GM12878 (cell line): ENCODE data around the gene CD40LG. TPM values are rescaled to one million over a fixed set of nuclear protein-coding genes. Genes with fewer than 3 reads are reported as not detected.

Experiments
- ATAC-seq: fragments of 200-7000 bp; cut with Tn5 transposase; 3 replicates; pipeline ENCODE4 v1.9.1; 2020; ENCODE audit warnings: mild to moderate bottlenecking, moderate library complexity
- BruUV-seq: library from RNA; stranded (reverse); fragments of 400-500 nt; replicated peaks from 2 replicates; lab custom pipeline; 2021; lab: Mats Ljungman, UMichigan
- CTCF ChIA-PET: fragments of 300-600 bp; sonication (Branson Sonifier 250); formaldehyde crosslinking; extraction: SDS; loops from one replicate; lab custom pipeline; 2021; ENCODE audit warnings: inconsistent platforms; lab: Yijun Ruan, JAX
- POLR2A ChIA-PET: fragments of 350-600 bp; formaldehyde crosslinking; extraction: SDS; loops from one replicate; lab custom pipeline; 2021; ENCODE audit warnings: inconsistent platforms; lab: Charles Lee
- RAD21 ChIA-PET: fragments of 300-600 bp; sonication (Branson Sonifier 250); formaldehyde crosslinking; loops from one replicate; lab custom pipeline; 2023; ENCODE audit warnings: antibody characterized with exemption; ENCODE audit not compliant: unreplicated experiment; lab: Charles Lee
- SMC1A ChIA-PET: fragments of 300-600 bp; sonication (Branson Sonifier 250); formaldehyde crosslinking; loops from one replicate; lab custom pipeline; 2023; ENCODE audit not compliant: unreplicated experiment, uncharacterized antibody; lab: Charles Lee
- DNase-seq: peaks from one replicate; pipeline ENCODE4 v3.0.0-alpha.2; 2011; ENCODE audit warnings: low read depth, low spot score
- FAIRE-seq: peaks from 3 replicates; lab custom pipeline; 2011; peaks lifted over from hg19 to GRCh38; lab: Jason Lieb, UNC
- H2AFZ ChIP-seq: 2 replicates; pipeline ENCODE4 v1.6.0; 2011; ENCODE audit warnings: low read depth, low read length, control low read depth; ENCODE audit not compliant: control insufficient read depth
- H3K27ac ChIP-seq: 2 replicates; pipeline ENCODE4 v1.5.1; 2011; ENCODE audit warnings: control low read depth; ENCODE audit not compliant: control insufficient read depth, insufficient read depth
- H3K27me3 ChIP-seq, 2 experiments: replicated peaks in 1 of 2; 2 replicates each; pipeline versions ENCODE4 v1.6.0 to v1.6.1; 2011; ENCODE audit warnings: low read length in 1 of 2; ENCODE audit not compliant: control insufficient read depth in 2 of 2, insufficient read depth in 2 of 2
- H3K36me3 ChIP-seq, 2 experiments: 2 replicates each; pipeline ENCODE4 v1.5.1; 2011; ENCODE audit warnings: low read length in 1 of 2; ENCODE audit not compliant: control insufficient read depth in 2 of 2, insufficient read depth in 2 of 2
- H3K4me1 ChIP-seq: 2 replicates; pipeline ENCODE4 v1.6.1; 2011; ENCODE audit warnings: mild to moderate bottlenecking, low read length, moderate library complexity, mixed read lengths; ENCODE audit not compliant: control insufficient read depth, insufficient read depth
- H3K4me2 ChIP-seq: 2 replicates; pipeline ENCODE4 v1.6.0; 2011; ENCODE audit warnings: control low read depth; ENCODE audit not compliant: control insufficient read depth, insufficient read depth
- H3K4me3 ChIP-seq: fragments of 200-600 bp; sonication (generic); 2 replicates; pipeline ENCODE4 v1.5.1; 2016
- H3K79me2 ChIP-seq: 2 replicates; pipeline ENCODE4 v1.6.0; 2011; ENCODE audit warnings: low read length; ENCODE audit not compliant: control insufficient read depth, insufficient read depth
- H3K9ac ChIP-seq: 2 replicates; pipeline ENCODE4 v1.8.0; 2011; ENCODE audit warnings: low read length, control low read depth, mixed read lengths; ENCODE audit not compliant: control insufficient read depth, insufficient read depth
- H3K9me3 ChIP-seq: replicated peaks from 3 replicates; pipeline ENCODE4 v1.5.1; 2011; ENCODE audit warnings: mild to moderate bottlenecking, low read length; ENCODE audit not compliant: control insufficient read depth, insufficient read depth
- H4K20me1 ChIP-seq: 2 replicates; pipeline ENCODE4 v1.6.0; 2011; ENCODE audit not compliant: control insufficient read depth, insufficient read depth
- CBX3 ChIP-seq: fragments of 200-600 bp; sonication (generic); IDR thresholded peaks from 2 replicates; pipeline ENCODE4 v1.6.1; 2016; ENCODE audit warnings: low read depth, borderline replicate concordance
- CHD2 ChIP-seq: IDR thresholded peaks from 2 replicates; pipeline ENCODE4 v1.6.1; 2011; ENCODE audit warnings: low read depth, low read length, improper control_type of control experiment, borderline replicate concordance
- EP300 ChIP-seq, 2 experiments: fragments of 150-350 bp in 1 of 2; IDR thresholded peaks; 2 replicates each; pipeline ENCODE4 v1.6.1; 2011 to 2012; ENCODE audit warnings: low read depth in 2 of 2, low read length in 2 of 2, borderline replicate concordance in 1 of 2, improper control_type of control experiment in 1 of 2, inconsistent platforms in 1 of 2; ENCODE audit not compliant: control insufficient read depth in 1 of 2
- GATAD2B ChIP-seq: fragments of 450-650 bp; conservative IDR thresholded peaks from 2 replicates; pipeline ENCODE4 v1.6.1; 2017; ENCODE audit warnings: low read depth, mild to moderate bottlenecking, moderate library complexity
- IKZF2 ChIP-seq, 2 experiments: fragments of 450-650 bp; IDR thresholded peaks; 2 replicates each; pipeline ENCODE4 v1.6.1; 2017; ENCODE audit warnings: mild to moderate bottlenecking in 2 of 2, moderate library complexity in 2 of 2
- IRF4 ChIP-seq: IDR thresholded peaks from 2 replicates; pipeline ENCODE4 v1.6.1; 2011; ENCODE audit warnings: low read depth, low read length
- JUND ChIP-seq: IDR thresholded peaks from 2 replicates; pipeline ENCODE4 v1.6.1; 2012; ENCODE audit warnings: low read depth, mild to moderate bottlenecking, low read length, improper control_type of control experiment, moderate library complexity
- MTA2 ChIP-seq: fragments of 450-650 bp; IDR thresholded peaks from 2 replicates; pipeline ENCODE4 v1.6.1; 2016; ENCODE audit warnings: low read depth, mild to moderate bottlenecking, moderate library complexity
- NRF1 ChIP-seq: conservative IDR thresholded peaks from 2 replicates; pipeline ENCODE4 v1.6.1; 2011; ENCODE audit warnings: mild to moderate bottlenecking, low read depth, low read length, improper control_type of control experiment
- PML ChIP-seq: IDR thresholded peaks from 2 replicates; pipeline ENCODE4 v1.6.1; 2012; ENCODE audit warnings: low read length, inconsistent platforms
- SMAD5 ChIP-seq: IDR thresholded peaks from 2 replicates; pipeline ENCODE4 v1.6.1; 2016; ENCODE audit warnings: antibody characterized with exemption, low read depth
- TAF1 ChIP-seq: IDR thresholded peaks from 2 replicates; pipeline ENCODE4 v1.6.1; 2011; ENCODE audit warnings: mild to moderate bottlenecking, low read depth, low read length, borderline replicate concordance
- ZNF217 ChIP-seq: fragments of 450-650 bp; IDR thresholded peaks from 2 replicates; pipeline ENCODE4 v1.6.1; 2017; ENCODE audit warnings: antibody characterized with exemption, mild to moderate bottlenecking
- in situ Hi-C: fragments of 300-500 bp; cut with MboI; formaldehyde crosslinking; loops from 9 replicates; pipeline ENCODE4 v1.14.3; 2018; ENCODE audit warnings: mixed read lengths
- intact Hi-C: fragments of 100-400 bp; cut with micrococcal nuclease; formaldehyde crosslinking; loops from one replicate; pipeline ENCODE4 v1.14.2; 2022; ENCODE audit not compliant: unreplicated experiment
- polyA plus RNA-seq, 11 experiments: library from polyadenylated mRNA; depleted of rRNA in 4 of 11; unstranded in 6 of 11; stranded (reverse) in 5 of 11; fragments of >200 nt; fragmentation: Nextera tagmentation in 4 of 11; fragmentation: Illumina TruSeq in 1 of 11; extraction: Ambion mirVana in 4 of 11; extraction: Trizol in 1 of 11; gene quantifications; 1 replicate in 1 of 11; 2 replicates in 10 of 11; pipeline versions ENCODE4 v1.2.1 to v1.2.3, GENCODE V29; 2011 to 2016; ENCODE audit warnings: inconsistent platforms in 2 of 11, missing spikeins in 2 of 11, low read depth in 1 of 11
- total RNA-seq, 4 experiments: library from RNA; depleted of rRNA in 3 of 4; stranded (reverse); fragments of >200 nt in 3 of 4; fragmentation: Illumina TruSeq in 1 of 4; extraction: Trizol in 1 of 4; gene quantifications; 2 replicates each; pipeline versions ENCODE4 v1.2.1 to v1.2.3, GENCODE V29; 2013 to 2021
- TF ChIP-seq, protein P1 (sequence below): IDR thresholded peaks from 2 replicates; pipeline ENCODE4 v1.6.1; 2012; ENCODE audit warnings: low read depth, low read length, improper control_type of control experiment
- TF ChIP-seq, protein P2 (sequence below): fragments of 150-350 bp; IDR thresholded peaks from 2 replicates; pipeline ENCODE4 v1.6.1; 2016; ENCODE audit warnings: low read depth, low read length

CD40LG gene
- total and polyA plus RNA-seq, 10 of the 15 experiments (the other 5 are each of a cell fraction or from before 2014, with no cell fraction given), result 0.04 to 0.21 (median 0.11) TPM; not detected in 6

DNA sequence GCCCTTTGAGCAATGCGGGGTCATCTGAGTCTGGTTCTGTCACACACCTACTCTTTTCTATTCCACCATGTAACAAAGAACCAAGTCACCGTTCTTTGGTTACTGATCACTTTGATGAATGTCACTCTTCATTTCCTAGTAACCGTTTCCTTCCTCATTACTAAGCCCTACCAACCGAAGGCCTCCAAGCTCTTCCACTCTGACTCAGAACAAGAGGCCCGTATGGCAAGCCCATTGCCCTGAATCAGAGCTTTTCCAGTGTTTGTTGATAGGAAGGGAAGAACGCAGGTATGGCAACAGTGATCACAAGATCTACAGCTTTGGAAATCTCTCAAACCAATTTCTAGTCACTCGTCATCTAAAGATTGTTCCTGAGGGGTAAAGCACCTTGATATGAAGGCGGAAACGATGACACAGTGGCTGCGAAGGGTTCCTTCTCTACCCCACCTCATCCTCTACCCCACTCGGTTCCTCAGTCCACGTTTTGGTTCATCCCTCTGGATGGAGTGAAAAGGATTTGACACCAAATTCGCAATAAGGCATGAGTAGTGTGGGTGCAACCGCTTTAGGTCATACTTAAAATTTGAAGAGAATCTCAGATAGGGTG, 28.0 kb upstream of the CD40LG start (continued):
- TF ChIP-seq IKZF2 (IDR thresholded peaks at IDR 0.05) (no peak), SMAD5 (no peak), CBX3 (no peak), NRF1 (no peak)
- TF ChIP-seq, protein P1, sequence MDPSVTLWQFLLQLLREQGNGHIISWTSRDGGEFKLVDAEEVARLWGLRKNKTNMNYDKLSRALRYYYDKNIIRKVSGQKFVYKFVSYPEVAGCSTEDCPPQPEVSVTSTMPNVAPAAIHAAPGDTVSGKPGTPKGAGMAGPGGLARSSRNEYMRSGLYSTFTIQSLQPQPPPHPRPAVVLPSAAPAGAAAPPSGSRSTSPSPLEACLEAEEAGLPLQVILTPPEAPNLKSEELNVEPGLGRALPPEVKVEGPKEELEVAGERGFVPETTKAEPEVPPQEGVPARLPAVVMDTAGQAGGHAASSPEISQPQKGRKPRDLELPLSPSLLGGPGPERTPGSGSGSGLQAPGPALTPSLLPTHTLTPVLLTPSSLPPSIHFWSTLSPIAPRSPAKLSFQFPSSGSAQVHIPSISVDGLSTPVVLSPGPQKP, result no peak

DNA sequence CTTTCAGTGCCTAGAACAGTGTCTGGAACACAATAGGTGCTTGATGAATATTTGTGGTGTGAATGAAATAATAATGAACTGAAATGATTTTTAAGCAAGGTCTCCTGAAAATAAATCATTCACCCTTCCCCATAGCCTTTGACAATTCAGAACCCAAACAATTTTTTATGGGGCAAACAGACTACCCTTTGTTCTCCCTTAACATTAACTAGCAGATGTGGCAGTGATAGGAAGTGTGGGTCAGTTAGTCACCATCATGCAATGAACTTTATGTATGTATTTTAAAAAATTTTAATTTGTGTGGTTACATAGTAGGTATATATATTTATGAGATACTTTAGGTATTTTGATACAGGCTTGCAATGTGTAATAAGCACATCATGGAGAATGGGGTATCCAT, 27.2 kb upstream of the CD40LG start:
- H4K20me1 ChIP-seq, result no peaks in the 10 kb centered on the region
- TF ChIP-seq, protein P2, sequence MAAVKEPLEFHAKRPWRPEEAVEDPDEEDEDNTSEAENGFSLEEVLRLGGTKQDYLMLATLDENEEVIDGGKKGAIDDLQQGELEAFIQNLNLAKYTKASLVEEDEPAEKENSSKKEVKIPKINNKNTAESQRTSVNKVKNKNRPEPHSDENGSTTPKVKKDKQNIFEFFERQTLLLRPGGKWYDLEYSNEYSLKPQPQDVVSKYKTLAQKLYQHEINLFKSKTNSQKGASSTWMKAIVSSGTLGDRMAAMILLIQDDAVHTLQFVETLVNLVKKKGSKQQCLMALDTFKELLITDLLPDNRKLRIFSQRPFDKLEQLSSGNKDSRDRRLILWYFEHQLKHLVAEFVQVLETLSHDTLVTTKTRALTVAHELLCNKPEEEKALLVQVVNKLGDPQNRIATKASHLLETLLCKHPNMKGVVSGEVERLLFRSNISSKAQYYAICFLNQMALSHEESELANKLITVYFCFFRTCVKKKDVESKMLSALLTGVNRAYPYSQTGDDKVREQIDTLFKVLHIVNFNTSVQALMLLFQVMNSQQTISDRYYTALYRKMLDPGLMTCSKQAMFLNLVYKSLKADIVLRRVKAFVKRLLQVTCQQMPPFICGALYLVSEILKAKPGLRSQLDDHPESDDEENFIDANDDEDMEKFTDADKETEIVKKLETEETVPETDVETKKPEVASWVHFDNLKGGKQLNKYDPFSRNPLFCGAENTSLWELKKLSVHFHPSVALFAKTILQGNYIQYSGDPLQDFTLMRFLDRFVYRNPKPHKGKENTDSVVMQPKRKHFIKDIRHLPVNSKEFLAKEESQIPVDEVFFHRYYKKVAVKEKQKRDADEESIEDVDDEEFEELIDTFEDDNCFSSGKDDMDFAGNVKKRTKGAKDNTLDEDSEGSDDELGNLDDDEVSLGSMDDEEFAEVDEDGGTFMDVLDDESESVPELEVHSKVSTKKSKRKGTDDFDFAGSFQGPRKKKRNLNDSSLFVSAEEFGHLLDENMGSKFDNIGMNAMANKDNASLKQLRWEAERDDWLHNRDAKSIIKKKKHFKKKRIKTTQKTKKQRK, result no peak
- TF ChIP-seq PML, result no peak
- no peak for TF ChIP-seq MTA2
- no peak for TF ChIP-seq IRF4
- TF ChIP-seq CHD2, result no peak
- no peak for TF ChIP-seq GATAD2B
- no peak for TF ChIP-seq EP300 (IDR thresholded peaks at IDR 0.05; ENCODE audit: borderline replicate concordance in 1 of 2, control insufficient read depth in 1 of 2, low read depth in 2 of 2, low read length in 2 of 2)
- no peak for TF ChIP-seq ZNF217
- no peak for TF ChIP-seq TAF1
- TF ChIP-seq JUND, result no peak
- TF ChIP-seq, all 136 proteins: peak for 0
- ATAC-seq, result no peak
- H3K4me1 ChIP-seq, result peaks cover 5% of the 10 kb centered on the region; the same call in 1 of the 2 replicates
- H2AFZ ChIP-seq, result no peak overlapping the region
- POLR2A ChIA-PET, result no interaction called here
- H3K79me2 ChIP-seq, result no peaks in the 10 kb centered on the region
- intact Hi-C loops (no loop called here), in situ Hi-C loops (no loop called here)
- no TSS peak for BruUV-seq
- no peak for DNase-seq
- no peak for FAIRE-seq
- no peaks in the 10 kb centered on the region for H3K27me3 ChIP-seq
- RAD21 ChIA-PET, result no interaction called here
- H3K4me3 ChIP-seq, result no peak overlapping the region
- no peaks in the 10 kb centered on the region for H3K36me3 ChIP-seq
- no peak overlapping the region for H3K4me2 ChIP-seq
- SMC1A ChIA-PET, result no interaction called here
- H3K9me3 ChIP-seq, result no peaks in the 10 kb centered on the region
- H3K9ac ChIP-seq, result no peak overlapping the region
- H3K27ac ChIP-seq, result no peak overlapping the region
- CTCF ChIA-PET, result no interaction called here
